ENCODE results near the gene GTF3C1.

Gene GTF3C1

DNA sequence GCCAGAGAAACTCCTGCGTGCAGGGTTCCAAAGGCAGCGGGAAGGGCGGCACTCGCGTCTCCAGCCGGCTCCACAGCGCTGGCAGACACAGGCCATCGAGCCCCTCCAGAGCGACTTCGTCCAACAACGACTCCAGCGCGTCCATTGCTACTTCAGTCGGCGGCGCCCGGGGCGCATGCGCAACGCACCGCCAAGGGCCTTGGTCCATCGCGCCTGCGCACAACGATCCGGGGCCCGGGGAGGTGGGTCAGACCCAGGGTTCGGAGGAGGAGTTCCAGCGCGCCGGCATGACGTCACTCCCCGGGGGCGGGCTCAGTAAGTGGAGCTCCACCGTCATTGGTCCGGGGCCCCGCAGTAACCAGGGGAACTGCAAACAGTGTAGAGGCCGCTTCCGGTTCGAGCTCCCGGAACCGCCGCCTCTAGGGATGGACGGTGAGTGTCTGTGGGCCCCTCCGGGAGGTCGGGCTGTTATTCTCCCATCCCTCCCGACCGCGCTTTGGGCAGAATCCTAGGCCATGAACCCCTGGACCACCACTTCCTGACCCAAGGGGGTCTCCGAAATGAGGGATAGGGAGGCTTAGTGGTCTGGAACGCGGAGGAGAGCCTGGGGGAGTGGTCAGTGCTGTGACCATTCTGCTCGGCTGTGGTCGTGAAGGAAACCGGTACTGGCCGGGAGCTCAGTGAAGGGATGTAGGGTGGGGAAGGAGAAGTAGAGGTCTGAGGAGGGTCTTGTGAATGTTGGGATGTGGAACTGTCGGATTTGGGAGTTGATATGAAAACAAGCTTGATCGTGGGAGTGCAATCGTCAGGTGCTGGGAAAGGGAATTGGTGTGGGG lies at the start of gene GTF3C1, which contains the start of gene KATNIP:
Gene GTF3C1 (minus strand): TSS at position 168 of the 836 bp plus-strand sequence. CDS start 23 bp downstream, at position 145.
Gene KATNIP (plus strand): TSS at position 399 of the 836 bp plus-strand sequence. CDS start 27 bp downstream, at position 426.
- H3K27ac ChIP-seq: peak within 1 kb of the TSS; percentile 77
- peak; percentile 13; the same call in 1 of the 2 replicates for TF ChIP-seq ZFX (IDR thresholded peaks at IDR 0.05)
- no peak for TF ChIP-seq CTCF (conservative IDR thresholded peaks at IDR 0.05)

- TF ChIP-seq ZFX (IDR thresholded peaks at IDR 0.05) (no peak), CTCF (conservative IDR thresholded peaks at IDR 0.05) (no peak)
Observed at GRCh38 chr16:27598931-27599565, 49.3 kb upstream of the GTF3C1 start.

DNA sequence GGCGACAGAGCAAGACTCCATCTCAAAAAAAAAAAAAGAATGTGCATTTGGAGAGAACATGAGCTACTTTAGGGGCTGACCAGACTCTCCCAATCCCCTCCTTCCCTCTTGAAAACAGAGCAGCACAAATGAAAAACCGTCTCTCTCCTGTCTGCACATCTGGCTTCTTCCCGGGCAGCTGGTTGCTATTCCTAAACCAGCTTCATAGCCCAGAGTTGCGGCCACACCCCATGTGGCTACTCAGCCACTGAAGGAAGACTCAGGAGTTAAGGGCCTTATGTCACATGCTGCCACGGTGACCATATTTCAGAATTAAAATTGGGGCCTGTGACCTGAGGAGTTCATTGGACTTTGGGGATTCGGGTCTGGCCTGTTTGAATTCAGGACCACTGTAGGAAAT lies 48.5 kb upstream of the GTF3C1 start:
- no peak overlapping the region for H3K27ac ChIP-seq
- TF ChIP-seq ZFX (IDR thresholded peaks at IDR 0.05) (no peak), CTCF (conservative IDR thresholded peaks at IDR 0.05) (no peak)

More at GRCh38 chr16:27598931-27599565, 49.3 kb upstream of the GTF3C1 start:
- H3K27ac ChIP-seq: no peak overlapping the region

DNA sequence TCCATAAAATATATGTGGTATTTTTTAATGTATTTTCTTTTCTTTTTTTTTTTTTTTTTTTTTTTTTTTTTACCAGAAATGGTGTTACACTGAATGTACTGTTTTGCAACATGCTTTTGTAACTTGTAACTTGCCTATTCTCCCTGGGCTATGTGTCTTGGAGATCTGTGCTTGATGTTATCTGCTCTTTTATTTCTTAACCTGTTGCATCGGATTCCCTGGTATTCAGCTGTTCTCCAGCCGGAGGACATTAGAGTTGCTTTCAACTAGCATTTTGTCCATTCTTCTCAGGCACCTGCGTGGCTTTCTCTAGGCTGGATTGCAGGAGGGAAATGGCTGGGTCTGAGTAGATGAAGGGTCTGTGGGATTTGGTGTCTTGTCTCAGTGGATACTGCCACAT lies 47.6 kb upstream of the GTF3C1 start:
- TF ChIP-seq ZFX (IDR thresholded peaks at IDR 0.05): no peak
- no peak for TF ChIP-seq CTCF (conservative IDR thresholded peaks at IDR 0.05)
- H3K27ac ChIP-seq: no peak overlapping the region

DNA sequence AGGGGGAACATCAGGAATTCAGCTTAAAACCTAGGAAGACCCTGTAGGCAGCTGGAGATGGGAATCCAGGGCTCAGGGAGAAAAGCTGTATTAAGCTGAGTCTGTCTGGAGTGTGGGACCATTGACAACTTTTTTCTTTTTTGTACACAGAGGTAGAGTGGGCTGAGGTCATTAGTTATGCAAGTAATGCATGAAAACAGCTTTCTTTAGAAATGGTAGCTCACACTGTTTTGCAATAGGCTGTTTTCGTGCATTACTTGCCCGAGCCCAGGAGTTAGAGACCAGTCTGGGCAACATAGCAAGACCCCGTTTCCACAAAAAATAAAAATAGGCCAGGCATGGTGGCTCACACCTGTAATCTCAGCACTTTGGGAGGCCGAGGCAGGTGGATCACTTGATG lies 46.7 kb upstream of the GTF3C1 start:
- no peak overlapping the region for H3K27ac ChIP-seq
- no peak for TF ChIP-seq ZFX (IDR thresholded peaks at IDR 0.05)
- TF ChIP-seq CTCF (conservative IDR thresholded peaks at IDR 0.05): no peak

DNA sequence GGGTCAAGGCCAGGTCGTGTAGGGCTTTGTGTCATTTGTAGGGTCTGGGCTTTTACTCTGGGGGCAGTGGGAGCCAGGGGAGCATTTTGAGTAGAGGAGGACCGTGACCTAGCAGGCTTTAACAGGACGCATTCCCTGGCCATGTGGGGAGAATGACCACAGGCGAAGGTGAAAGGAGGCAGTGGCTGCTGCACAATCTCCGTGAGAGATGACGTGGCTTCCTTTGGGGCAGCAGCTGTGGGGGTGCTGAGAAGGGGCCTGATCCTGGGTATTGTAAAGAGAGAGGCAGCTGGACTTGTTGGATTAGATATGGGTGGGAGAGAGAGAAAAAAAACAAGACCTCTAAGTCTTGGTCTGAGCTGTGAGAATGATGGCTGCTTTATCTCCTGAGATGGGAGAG lies 46.3 kb upstream of the GTF3C1 start:
- no peak overlapping the region for H3K27ac ChIP-seq
- TF ChIP-seq CTCF (conservative IDR thresholded peaks at IDR 0.05) (no peak), ZFX (IDR thresholded peaks at IDR 0.05) (no peak)

GRCh38 chr16:27595475-27595874 lies 45.8 kb upstream of the GTF3C1 start:
- no peak overlapping the region for H3K27ac ChIP-seq
- TF ChIP-seq CTCF (conservative IDR thresholded peaks at IDR 0.05): no peak
- TF ChIP-seq ZFX (IDR thresholded peaks at IDR 0.05): no peak

All from C4-2B (cell line).